OCI-M2 (cell line): Measurements from ENCODE around the gene PTGES.
"Not testable (repeated sequence)": the region's sequence is repeated elsewhere in the genome, so short reads cannot be mapped to it uniquely, and the experiment has no call there.

ENCODE experiments used
- DNase-seq: peaks from one replicate; lab custom pipeline; 2025; ENCODE audit not compliant: unreplicated experiment; lab: John Stamatoyannopoulos, UW

PTGES gene

GRCh38 chr9:129752900-129753729 is at the start of gene PTGES:
TSS of gene PTGES (minus strand) at chr9:129753042. CDS start at chr9:129753012, 30 bp downstream.
- no peak for DNase-seq

- no peak for DNase-seq
Measured at GRCh38 chr9:129801504-129801903, 48.7 kb upstream of the PTGES start.

GRCh38 chr9:129798973-129799372 is 46.1 kb upstream of the PTGES start:
- DNase-seq, result no peak

GRCh38 chr9:129796029-129796428 is 43.2 kb upstream of the PTGES start:
- not testable (repeated sequence) for DNase-seq

- DNase-seq, result no peak
Measured at GRCh38 chr9:129794549-129794948, 41.7 kb upstream of the PTGES start.

GRCh38 chr9:129786481-129786880 is 33.6 kb upstream of the PTGES start:
- no peak for DNase-seq

- no peak for DNase-seq
Measured at GRCh38 chr9:129785866-129786265, 33.0 kb upstream of the PTGES start.

- not testable (repeated sequence) for DNase-seq
Measured at GRCh38 chr9:129784970-129785369, 32.1 kb upstream of the PTGES start.

- DNase-seq, result no peak
Measured at GRCh38 chr9:129783516-129784361, 30.9 kb upstream of the PTGES start.

GRCh38 chr9:129781981-129782380 is 29.1 kb upstream of the PTGES start:
- DNase-seq, result no peak

GRCh38 chr9:129781131-129781530 is 28.3 kb upstream of the PTGES start:
- no peak for DNase-seq

- DNase-seq, result no peak
Measured at GRCh38 chr9:129779560-129780190, 26.8 kb upstream of the PTGES start.

- DNase-seq, result no peak
Measured at GRCh38 chr9:129778469-129778868, 25.6 kb upstream of the PTGES start.

- no peak for DNase-seq
Measured at GRCh38 chr9:129777769-129778130, 24.9 kb upstream of the PTGES start.

GRCh38 chr9:129776938-129777768 is 24.3 kb upstream of the PTGES start:
- peak; percentile 13 for DNase-seq

- DNase-seq, result no peak
Measured at GRCh38 chr9:129776566-129776937, 23.7 kb upstream of the PTGES start.

- not testable (repeated sequence) for DNase-seq
Measured at GRCh38 chr9:129776096-129776495, 23.3 kb upstream of the PTGES start.

GRCh38 chr9:129775448-129775798 is 22.6 kb upstream of the PTGES start:
- no peak for DNase-seq

- no peak for DNase-seq
Measured at GRCh38 chr9:129774791-129775447, 22.1 kb upstream of the PTGES start.
